SJSA1 (cell line): ENCODE measurements around the gene WDR26. TPM values are rescaled to one million over a fixed set of nuclear protein-coding genes. Genes with fewer than 3 reads are reported as not detected.
A peak's percentile ranks its signal among the peaks of the same experiment; 100 is the strongest.

Source experiments
- DNase-seq, 2 experiments: peaks; one replicate each; pipeline ENCODE4 v3.0.0-alpha.2; 2015 to 2020; ENCODE audit warnings: low spot score in 2 of 2, low read depth in 1 of 2
- H3K27ac ChIP-seq: fragments of 250-450 bp; sonication (Bioruptor Pico); 2 replicates; pipeline ENCODE4 v1.5.1; 2020; ENCODE audit warnings: mild to moderate bottlenecking, moderate library complexity
- H3K27me3 ChIP-seq: fragments of 250-450 bp; sonication (Bioruptor Pico); replicated peaks from 2 replicates; pipeline ENCODE4 v1.5.1; 2020; ENCODE audit warnings: mild to moderate bottlenecking, moderate library complexity
- H3K36me3 ChIP-seq: fragments of 250-450 bp; sonication (Bioruptor Pico); 2 replicates; pipeline ENCODE4 v1.5.1; 2020; ENCODE audit warnings: mild to moderate bottlenecking
- H3K4me1 ChIP-seq: fragments of 250-450 bp; sonication (Bioruptor Pico); replicated peaks from 2 replicates; pipeline ENCODE4 v1.6.1; 2021; ENCODE audit warnings: mild to moderate bottlenecking
- H3K4me3 ChIP-seq: fragments of 250-450 bp; sonication (Bioruptor Pico); 2 replicates; pipeline ENCODE4 v1.5.1; 2020; ENCODE audit warnings: mild to moderate bottlenecking
- H3K9me3 ChIP-seq: fragments of 250-450 bp; sonication (Bioruptor Pico); replicated peaks from 2 replicates; pipeline ENCODE4 v1.5.1; 2020; ENCODE audit warnings: mild to moderate bottlenecking
- total RNA-seq: library from RNA; depleted of rRNA; stranded (reverse); fragments of >200 nt; shearing (Covaris generic); gene quantifications from 2 replicates; pipeline ENCODE4 v1.2.3, GENCODE V29; 2014

Gene WDR26
- total RNA-seq, 1 experiment from 2014 or later: 37.2 TPM

DNA sequence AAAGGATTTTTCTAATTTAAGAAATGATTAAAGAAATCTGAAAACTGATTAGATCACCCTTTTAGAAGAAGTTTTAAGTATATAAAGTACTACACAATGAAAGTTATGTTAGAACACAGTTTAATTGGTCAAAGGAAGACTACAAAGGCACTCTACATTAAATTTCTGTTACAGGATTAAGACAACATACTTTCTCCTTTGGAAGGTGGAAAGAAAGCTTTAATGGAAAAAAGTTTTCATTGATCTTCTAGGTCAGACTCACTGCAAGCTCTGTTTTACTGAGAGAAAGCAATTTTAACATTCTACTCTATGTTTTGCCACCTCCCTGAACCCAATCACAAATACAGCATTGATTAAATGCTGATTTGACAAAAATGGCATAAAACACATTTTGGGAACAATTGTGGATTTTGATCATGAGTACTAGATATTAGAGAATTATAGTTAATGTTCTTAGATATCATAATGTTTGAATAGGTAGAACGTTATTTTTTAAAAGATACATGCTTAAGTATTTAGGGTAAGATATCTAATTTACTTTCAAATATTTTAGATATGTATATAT, 32.0 kb downstream of the WDR26 start:
- H3K36me3 ChIP-seq: peaks cover 79% of the 10 kb centered on the region
- no peak for DNase-seq
- H3K4me3 ChIP-seq: no peak overlapping the region
- no peak overlapping the region for H3K27ac ChIP-seq
- H3K4me1 ChIP-seq: peaks cover 12% of the 10 kb centered on the region
- no peaks in the 10 kb centered on the region for H3K9me3 ChIP-seq
- H3K27me3 ChIP-seq: no peaks in the 10 kb centered on the region

DNA sequence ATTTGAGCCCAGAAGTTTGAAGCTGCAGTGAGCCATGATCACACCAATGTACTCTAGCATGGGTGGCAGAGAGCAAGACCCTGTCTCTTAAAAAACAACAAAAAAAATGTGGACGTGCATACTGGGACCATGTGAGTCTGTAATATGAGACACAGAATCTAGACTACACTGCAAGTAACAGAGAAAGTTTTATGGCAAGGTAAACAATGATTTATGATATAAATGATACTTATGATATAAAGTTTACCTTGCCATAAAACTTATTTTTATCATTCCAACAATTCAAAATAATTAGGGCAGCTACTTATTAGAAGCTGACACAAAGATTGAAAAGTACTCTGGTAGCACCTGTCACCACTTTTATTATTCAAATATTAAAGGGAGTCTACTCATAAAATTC, 34.7 kb downstream of the WDR26 start:
- no peaks in the 10 kb centered on the region for H3K9me3 ChIP-seq
- H3K27me3 ChIP-seq: no peaks in the 10 kb centered on the region
- H3K4me1 ChIP-seq: no peaks in the 10 kb centered on the region
- no peak overlapping the region for H3K27ac ChIP-seq
- no peak for DNase-seq
- peaks cover 89% of the 10 kb centered on the region for H3K36me3 ChIP-seq
- H3K4me3 ChIP-seq: no peak overlapping the region

DNA sequence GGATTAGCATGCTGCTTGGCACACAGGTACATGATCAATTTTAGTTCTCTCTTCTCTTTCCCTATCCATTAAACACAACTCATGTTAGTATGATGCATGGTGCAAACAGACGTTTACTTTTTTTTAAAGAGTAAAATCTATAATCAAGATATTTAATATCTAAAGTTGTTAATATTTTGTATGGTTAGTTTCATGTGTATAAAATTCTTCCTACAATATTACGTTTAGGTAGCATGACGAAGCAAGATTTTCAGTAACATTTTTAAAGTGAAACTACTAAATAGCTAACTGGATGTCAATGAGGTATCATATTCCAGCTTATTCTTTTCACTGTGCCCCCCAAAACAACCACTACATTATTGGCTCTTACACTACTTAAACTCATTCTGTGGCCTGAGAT, 41.3 kb downstream of the WDR26 start:
- peaks cover 88% of the 10 kb centered on the region for H3K36me3 ChIP-seq
- no peak overlapping the region for H3K27ac ChIP-seq

GRCh38 chr1:224392411-224393249, 42.0 kb downstream of the WDR26 start:
- Histone ChIP-seq H3K36me3 (peaks cover 90% of the 10 kb centered on the region), H3K4me3 (no peak overlapping the region), H3K27me3 (no peaks in the 10 kb centered on the region), H3K9me3 (no peaks in the 10 kb centered on the region), H3K4me1 (peaks cover 7% of the 10 kb centered on the region; the same call in 1 of the 2 replicates), H3K27ac (no peak overlapping the region)
- DNase-seq: no peak

More for the DNA sequence above, 41.3 kb downstream of the WDR26 start:
- DNase-seq: no peak
- Histone ChIP-seq H3K4me3 (no peak overlapping the region), H3K27me3 (no peaks in the 10 kb centered on the region), H3K4me1 (peaks cover 7% of the 10 kb centered on the region; the same call in 1 of the 2 replicates), H3K9me3 (no peaks in the 10 kb centered on the region)

GRCh38 chr1:224390517-224390916, 44.1 kb downstream of the WDR26 start:
- DNase-seq: no peak
- peaks cover 7% of the 10 kb centered on the region; the same call in 1 of the 2 replicates for H3K4me1 ChIP-seq
- no peaks in the 10 kb centered on the region for H3K27me3 ChIP-seq
- H3K4me3 ChIP-seq: no peak overlapping the region
- H3K9me3 ChIP-seq: no peaks in the 10 kb centered on the region
- no peak overlapping the region for H3K27ac ChIP-seq
- peaks cover 90% of the 10 kb centered on the region for H3K36me3 ChIP-seq

DNA sequence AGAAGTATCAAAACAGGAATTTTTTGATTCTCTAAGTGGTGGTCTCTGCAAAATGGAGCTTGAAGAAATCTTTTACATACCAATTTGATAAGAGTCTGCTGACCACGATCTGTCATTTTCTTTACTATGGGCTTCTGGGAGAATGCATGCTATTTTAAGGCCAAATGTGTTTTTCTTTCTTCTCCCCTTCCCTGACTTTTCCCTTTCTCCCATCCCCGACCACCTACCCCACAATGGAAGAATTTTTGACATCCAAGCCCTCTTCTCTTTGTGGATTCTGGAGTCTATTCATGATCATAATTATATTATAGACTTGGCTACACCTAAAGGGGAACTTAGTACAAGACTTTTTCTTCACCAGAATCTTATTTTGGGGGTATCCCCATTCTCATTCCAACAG, 46.7 kb downstream of the WDR26 start:
- Histone ChIP-seq H3K27ac (no peak overlapping the region), H3K9me3 (no peaks in the 10 kb centered on the region), H3K36me3 (peaks cover 69% of the 10 kb centered on the region), H3K4me1 (peaks cover 6% of the 10 kb centered on the region; the same call in 1 of the 2 replicates), H3K4me3 (no peak overlapping the region), H3K27me3 (no peaks in the 10 kb centered on the region)
- DNase-seq: no peak

DNA sequence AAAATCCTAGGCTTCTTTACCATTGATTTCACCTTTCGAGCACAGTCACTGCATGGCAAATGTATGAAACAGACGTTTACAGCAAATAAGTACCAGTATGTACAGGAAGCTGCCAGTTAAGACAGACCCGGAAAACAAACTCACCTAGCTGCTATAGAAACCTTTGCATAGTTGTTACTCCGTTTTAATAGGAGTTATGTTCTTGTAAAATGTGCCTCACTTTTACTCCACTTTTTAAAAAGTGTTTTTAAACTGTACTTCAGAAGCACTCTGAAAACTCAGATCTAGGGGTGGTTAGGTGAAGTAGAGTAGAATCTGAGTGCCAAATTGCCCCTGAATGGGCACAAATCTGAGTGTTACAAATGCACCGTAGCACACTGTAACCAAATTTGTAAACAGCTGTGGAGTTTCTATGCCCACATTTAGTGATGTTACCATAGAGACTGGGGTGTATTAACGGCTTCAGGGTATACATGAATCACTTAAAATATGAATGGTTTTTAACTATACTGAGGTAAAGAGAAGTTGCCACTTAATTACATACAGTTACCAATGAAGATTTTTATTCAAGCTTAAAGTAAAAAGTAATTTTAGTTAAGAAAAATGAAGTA, 47.2 kb downstream of the WDR26 start:
- no peak overlapping the region for H3K27ac ChIP-seq
- peaks cover 64% of the 10 kb centered on the region for H3K36me3 ChIP-seq
- no peak overlapping the region for H3K4me3 ChIP-seq
- no peaks in the 10 kb centered on the region for H3K27me3 ChIP-seq
- no peak for DNase-seq
- peaks cover under 1% of the 10 kb centered on the region; the same call in 1 of the 2 replicates for H3K4me1 ChIP-seq
- H3K9me3 ChIP-seq: no peaks in the 10 kb centered on the region

GRCh38 chr1:224383218-224383617, 51.4 kb downstream of the WDR26 start:
- no peak for DNase-seq
- no peaks in the 10 kb centered on the region for H3K4me1 ChIP-seq

DNA sequence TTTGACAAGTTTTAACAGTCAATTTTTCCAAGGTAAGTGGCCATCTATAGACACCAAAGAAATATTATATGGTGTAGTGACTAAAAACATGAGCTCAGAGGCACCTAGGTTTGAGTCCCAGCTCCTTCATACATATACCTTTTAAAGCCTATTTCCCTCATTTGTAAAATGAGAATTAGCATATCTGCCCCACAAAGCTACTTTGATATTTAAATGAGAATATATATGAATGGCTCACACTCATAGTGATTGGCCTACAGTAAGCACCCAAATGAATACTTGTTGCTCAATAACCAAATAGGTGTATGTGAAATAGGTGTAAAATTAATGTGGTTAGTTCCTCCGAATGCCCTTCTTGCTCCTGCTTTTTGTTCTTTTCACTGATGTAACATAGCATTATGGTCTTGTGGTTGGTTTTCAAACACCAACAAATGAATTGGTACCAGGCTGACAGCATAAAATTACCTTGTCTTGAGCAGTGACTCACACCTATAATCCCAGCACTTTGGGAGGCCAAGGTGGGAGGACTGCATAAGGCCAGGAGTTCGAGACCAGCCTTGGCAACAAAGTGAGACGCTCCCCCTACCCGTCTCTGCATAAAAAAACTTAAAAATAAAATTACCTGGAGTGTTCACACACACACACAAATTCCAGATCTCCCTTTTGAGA, 52.6 kb downstream of the WDR26 start:
- Histone ChIP-seq H3K4me3 (no peak overlapping the region), H3K36me3 (peaks cover 39% of the 10 kb centered on the region), H3K4me1 (peaks cover 6% of the 10 kb centered on the region), H3K9me3 (no peaks in the 10 kb centered on the region), H3K27me3 (no peaks in the 10 kb centered on the region), H3K27ac (no peak overlapping the region)
- DNase-seq: no peak

More at GRCh38 chr1:224383218-224383617, 51.4 kb downstream of the WDR26 start:
- Histone ChIP-seq H3K4me3 (no peak overlapping the region), H3K36me3 (peaks cover 46% of the 10 kb centered on the region), H3K27me3 (no peaks in the 10 kb centered on the region), H3K9me3 (no peaks in the 10 kb centered on the region), H3K27ac (no peak overlapping the region)

- Histone ChIP-seq H3K27me3 (no peaks in the 10 kb centered on the region), H3K27ac (no peak overlapping the region), H3K4me1 (peaks cover 11% of the 10 kb centered on the region), H3K36me3 (peaks cover 44% of the 10 kb centered on the region), H3K4me3 (no peak overlapping the region), H3K9me3 (no peaks in the 10 kb centered on the region)
- no peak for DNase-seq
These were observed 54.6 kb downstream of the WDR26 start for GRCh38 chr1:224380003-224380402.

GRCh38 chr1:224378855-224379631, 55.6 kb downstream of the WDR26 start:
- peaks cover 54% of the 10 kb centered on the region for H3K36me3 ChIP-seq
- peaks cover 11% of the 10 kb centered on the region for H3K4me1 ChIP-seq
- H3K27me3 ChIP-seq: no peaks in the 10 kb centered on the region
- no peaks in the 10 kb centered on the region for H3K9me3 ChIP-seq
- H3K4me3 ChIP-seq: no peak overlapping the region
- no peak overlapping the region for H3K27ac ChIP-seq
- DNase-seq: no peak

DNA sequence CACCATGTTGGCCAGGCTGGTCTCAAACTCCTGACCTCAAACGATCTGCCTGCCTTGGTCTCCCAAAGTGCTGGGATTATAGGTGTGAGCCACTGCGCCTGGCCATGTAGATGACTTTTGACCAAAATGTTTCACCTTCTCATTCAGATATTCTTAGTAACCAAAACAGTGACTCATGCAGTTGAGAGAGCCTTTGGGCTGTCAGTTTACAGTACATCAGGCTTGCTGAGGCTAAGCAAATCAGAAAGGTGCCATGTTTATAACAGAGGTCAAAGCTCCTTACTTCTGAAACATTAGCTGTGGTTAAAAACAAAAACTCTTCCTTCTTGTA, 57.0 kb downstream of the WDR26 start:
- H3K27me3 ChIP-seq: no peaks in the 10 kb centered on the region
- no peaks in the 10 kb centered on the region for H3K9me3 ChIP-seq
- no peak overlapping the region for H3K4me3 ChIP-seq
- H3K27ac ChIP-seq: no peak overlapping the region
- H3K4me1 ChIP-seq: peaks cover 11% of the 10 kb centered on the region
- peak in 1 of 2 experiments; percentile 23 for DNase-seq
- peaks cover 64% of the 10 kb centered on the region for H3K36me3 ChIP-seq

- no peaks in the 10 kb centered on the region for H3K27me3 ChIP-seq
- no peaks in the 10 kb centered on the region for H3K9me3 ChIP-seq
- no peak overlapping the region for H3K27ac ChIP-seq
These were observed 59.5 kb downstream of the WDR26 start for GRCh38 chr1:224375059-224375458.

More at GRCh38 chr1:224375059-224375458, 59.5 kb downstream of the WDR26 start:
- Histone ChIP-seq H3K4me1 (peaks cover 11% of the 10 kb centered on the region), H3K4me3 (no peak overlapping the region), H3K36me3 (peaks cover 79% of the 10 kb centered on the region)
- no peak for DNase-seq
